ENCODE measurements around the gene CD248.

DNA sequence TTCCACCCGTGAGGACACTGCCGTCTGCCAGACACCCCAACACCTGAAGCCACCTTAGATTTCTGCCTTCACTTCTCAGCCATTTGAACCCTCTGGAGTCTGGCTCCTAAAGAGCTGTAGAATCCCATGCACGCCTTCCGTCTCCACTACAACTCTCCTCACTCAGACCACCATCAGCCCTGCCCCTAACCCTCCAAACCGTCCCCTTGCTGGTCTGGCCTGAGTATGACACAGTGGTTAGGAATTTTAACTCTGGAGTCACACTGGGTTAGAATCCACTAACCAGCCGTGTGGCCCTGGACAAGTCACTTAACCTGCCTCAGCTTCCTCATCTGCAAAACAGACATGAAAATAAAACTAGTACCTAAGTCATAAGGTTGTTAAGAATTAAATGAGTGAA lies 35.8 kb downstream of the CD248 start:
- no peak for TF ChIP-seq CTCF (conservative IDR thresholded peaks at IDR 0.05)
- TF ChIP-seq ZFX (IDR thresholded peaks at IDR 0.05) = no peak

Measured in C4-2B (cell line).